Activated naive CD8-positive, alpha-beta T cell treated with anti-CD3 and anti-CD28 coated beads for 36 hours (primary cell): ENCODE results near the gene BACE2. TPM values are rescaled to one million over a fixed set of nuclear protein-coding genes. Genes with fewer than 3 reads are reported as not detected.

Experiments used
- DNase-seq: peaks from one replicate; pipeline ENCODE4 v3.0.0; 2021
- H3K27ac Mint-ChIP-seq: one replicate; pipeline ENCODE4 v1.8.0; 2022; ENCODE audit warnings: mild to moderate bottlenecking, moderate library complexity, mixed read lengths
- H3K27me3 Mint-ChIP-seq: one replicate; pipeline ENCODE4 v1.8.0; 2022; ENCODE audit warnings: mild to moderate bottlenecking, mixed read lengths
- H3K36me3 Mint-ChIP-seq: one replicate; pipeline ENCODE4 v1.8.0; 2021; ENCODE audit warnings: mild to moderate bottlenecking, mixed read lengths
- H3K4me1 Mint-ChIP-seq: one replicate; pipeline ENCODE4 v1.8.0; 2021; ENCODE audit warnings: mixed read lengths
- H3K4me3 Mint-ChIP-seq: one replicate; pipeline ENCODE4 v1.8.0; 2022; ENCODE audit warnings: mild to moderate bottlenecking, moderate library complexity, mixed read lengths
- H3K9me3 Mint-ChIP-seq: one replicate; pipeline ENCODE4 v1.8.0; 2022; ENCODE audit warnings: mixed read lengths
- total RNA-seq, 2 experiments: library from RNA; stranded (reverse); gene quantifications; one replicate each; pipeline ENCODE4 v1.2.3, GENCODE V29; 2021

BACE2 gene
- total RNA-seq, 2 experiments from 2014 or later, result 1.8 to 2.0 TPM

- H3K27ac Mint-ChIP-seq, result no peak overlapping the region
- no peak for DNase-seq
- H3K4me1 Mint-ChIP-seq, result no peaks in the 10 kb centered on the region
- no peaks in the 10 kb centered on the region for H3K36me3 Mint-ChIP-seq
- no peaks in the 10 kb centered on the region for H3K9me3 Mint-ChIP-seq
- H3K27me3 Mint-ChIP-seq, result peaks cover 16% of the 10 kb centered on the region
- H3K4me3 Mint-ChIP-seq, result no peak overlapping the region
Observed at GRCh38 chr21:41141031-41141457, 26.9 kb upstream of the BACE2 start.

GRCh38 chr21:41142051-41142795, 25.7 kb upstream of the BACE2 start:
- H3K27ac Mint-ChIP-seq, result no peak overlapping the region
- no peak for DNase-seq
- H3K4me1 Mint-ChIP-seq, result no peaks in the 10 kb centered on the region
- H3K9me3 Mint-ChIP-seq, result no peaks in the 10 kb centered on the region
- no peaks in the 10 kb centered on the region for H3K36me3 Mint-ChIP-seq
- H3K27me3 Mint-ChIP-seq, result peaks cover 20% of the 10 kb centered on the region
- H3K4me3 Mint-ChIP-seq, result no peak overlapping the region

GRCh38 chr21:41143596-41144325, 24.2 kb upstream of the BACE2 start:
- Mint-ChIP-seq H3K4me3 (no peak overlapping the region), H3K9me3 (no peaks in the 10 kb centered on the region), H3K27me3 (peaks cover 24% of the 10 kb centered on the region), H3K36me3 (no peaks in the 10 kb centered on the region), H3K27ac (no peak overlapping the region), H3K4me1 (no peaks in the 10 kb centered on the region)
- DNase-seq, result no peak

GRCh38 chr21:41147096-41147978, 20.6 kb upstream of the BACE2 start:
- DNase-seq, result no peak
- Mint-ChIP-seq H3K27me3 (peaks cover 18% of the 10 kb centered on the region), H3K9me3 (no peaks in the 10 kb centered on the region), H3K4me1 (no peaks in the 10 kb centered on the region), H3K4me3 (no peak overlapping the region), H3K27ac (no peak overlapping the region), H3K36me3 (no peaks in the 10 kb centered on the region)

GRCh38 chr21:41147979-41148355, 20.0 kb upstream of the BACE2 start:
- no peaks in the 10 kb centered on the region for H3K9me3 Mint-ChIP-seq
- no peaks in the 10 kb centered on the region for H3K36me3 Mint-ChIP-seq
- H3K4me1 Mint-ChIP-seq, result no peaks in the 10 kb centered on the region
- H3K4me3 Mint-ChIP-seq, result no peak overlapping the region
- peaks cover 18% of the 10 kb centered on the region for H3K27me3 Mint-ChIP-seq
- no peak for DNase-seq
- H3K27ac Mint-ChIP-seq, result no peak overlapping the region

DNA sequence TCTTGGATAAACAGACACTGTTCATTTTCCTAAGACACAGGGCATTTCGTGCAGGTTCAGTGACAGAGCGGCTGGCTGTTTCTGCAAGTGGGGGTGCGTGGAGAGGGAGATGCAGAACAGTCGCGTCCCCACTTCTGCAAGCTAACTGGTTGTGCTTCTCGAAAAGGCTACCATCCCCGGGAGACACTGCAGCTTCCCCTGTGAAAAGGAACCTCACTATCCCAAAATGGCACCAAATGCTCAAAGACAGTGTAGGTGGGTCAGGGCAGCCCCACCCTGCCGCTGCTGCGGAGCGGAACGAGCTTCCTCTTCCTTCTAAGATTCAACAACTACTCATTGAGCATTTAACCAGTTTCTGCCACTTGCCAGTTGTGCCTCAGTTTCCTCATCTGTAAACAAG, 19.2 kb upstream of the BACE2 start:
- DNase-seq, result no peak
- Mint-ChIP-seq H3K27ac (no peak overlapping the region), H3K27me3 (peaks cover 24% of the 10 kb centered on the region), H3K4me1 (no peaks in the 10 kb centered on the region), H3K36me3 (no peaks in the 10 kb centered on the region), H3K4me3 (no peak overlapping the region), H3K9me3 (no peaks in the 10 kb centered on the region)

DNA sequence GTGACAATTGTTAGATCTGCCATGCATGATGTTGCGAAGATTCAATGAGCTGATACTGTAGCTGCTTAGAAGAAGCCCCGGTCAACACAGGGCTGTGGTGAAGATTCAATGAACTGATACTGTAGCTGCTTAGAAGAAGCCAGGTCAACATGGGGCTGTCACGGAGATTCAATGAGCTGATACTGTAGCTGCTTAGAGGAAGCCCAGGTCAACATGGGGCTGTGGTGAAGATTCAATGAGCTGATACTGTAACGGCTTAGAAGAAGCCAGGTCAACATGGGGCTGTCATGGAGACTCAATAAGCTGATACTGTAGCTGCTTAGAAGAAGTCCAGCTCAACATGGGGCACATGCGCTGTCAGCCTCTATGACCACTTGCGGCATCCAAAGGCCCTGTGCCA, 18.8 kb upstream of the BACE2 start:
- Mint-ChIP-seq H3K36me3 (no peaks in the 10 kb centered on the region), H3K27me3 (peaks cover 24% of the 10 kb centered on the region), H3K4me1 (no peaks in the 10 kb centered on the region), H3K27ac (no peak overlapping the region), H3K9me3 (no peaks in the 10 kb centered on the region), H3K4me3 (no peak overlapping the region)
- DNase-seq, result no peak

GRCh38 chr21:41152147-41152546, 15.8 kb upstream of the BACE2 start:
- Mint-ChIP-seq H3K4me3 (no peak overlapping the region), H3K9me3 (no peaks in the 10 kb centered on the region), H3K36me3 (no peaks in the 10 kb centered on the region), H3K4me1 (no peaks in the 10 kb centered on the region), H3K27ac (no peak overlapping the region), H3K27me3 (peaks cover 14% of the 10 kb centered on the region)
- no peak for DNase-seq

DNA sequence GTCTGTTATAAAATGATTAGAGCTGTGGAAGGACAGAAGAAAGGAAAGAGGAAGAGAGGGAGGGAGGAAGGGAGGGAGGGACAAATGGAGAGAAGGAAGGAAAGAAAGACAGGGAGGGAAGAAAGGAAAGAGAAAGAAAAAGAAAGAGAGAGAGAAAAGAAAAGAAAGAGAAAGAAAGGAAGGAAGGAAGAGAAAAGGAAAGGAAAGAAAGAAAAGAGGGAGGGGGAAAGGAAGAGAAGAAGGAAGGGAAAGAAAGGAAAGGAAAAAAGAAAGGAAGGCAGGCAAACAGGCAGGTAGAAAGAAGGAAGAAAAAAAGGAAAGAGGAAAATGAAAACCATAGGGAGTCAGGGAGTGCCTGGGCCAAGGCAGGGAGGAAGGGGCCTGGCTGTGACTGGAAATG, 14.5 kb upstream of the BACE2 start:
- Mint-ChIP-seq H3K27me3 (peaks cover 9% of the 10 kb centered on the region), H3K4me1 (no peaks in the 10 kb centered on the region), H3K4me3 (no peak overlapping the region), H3K36me3 (no peaks in the 10 kb centered on the region), H3K27ac (no peak overlapping the region), H3K9me3 (peaks cover 3% of the 10 kb centered on the region)
- DNase-seq, result no peak

DNA sequence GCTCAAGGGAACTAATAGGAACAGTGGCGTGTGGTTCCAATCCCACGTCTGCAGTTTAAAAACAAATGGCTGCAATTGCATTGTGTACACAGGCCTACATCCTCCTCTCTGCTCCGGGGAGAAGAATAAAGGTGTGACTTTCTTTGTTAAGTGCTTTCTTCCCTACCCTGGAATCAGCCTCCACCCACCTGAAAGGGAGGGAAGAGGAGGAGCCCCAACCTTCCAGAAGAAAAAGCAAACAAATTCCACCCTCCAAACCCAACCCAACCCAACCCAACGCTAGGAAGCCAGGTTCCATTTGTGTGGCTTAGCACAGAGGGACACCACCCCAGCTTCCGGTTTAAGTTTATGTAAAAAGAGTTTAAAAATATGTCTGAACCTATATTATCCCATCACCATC, 11.8 kb upstream of the BACE2 start:
- Mint-ChIP-seq H3K36me3 (no peaks in the 10 kb centered on the region), H3K27ac (no peak overlapping the region), H3K4me1 (no peaks in the 10 kb centered on the region), H3K4me3 (no peak overlapping the region), H3K9me3 (peaks cover 6% of the 10 kb centered on the region), H3K27me3 (peaks cover 19% of the 10 kb centered on the region)
- DNase-seq, result no peak

GRCh38 chr21:41158026-41158425, 9.9 kb upstream of the BACE2 start:
- Mint-ChIP-seq H3K9me3 (peaks cover 6% of the 10 kb centered on the region), H3K27me3 (peaks cover 26% of the 10 kb centered on the region), H3K27ac (no peak overlapping the region), H3K4me3 (no peak overlapping the region), H3K36me3 (no peaks in the 10 kb centered on the region), H3K4me1 (no peaks in the 10 kb centered on the region)
- DNase-seq, result no peak

- peaks cover 6% of the 10 kb centered on the region for H3K9me3 Mint-ChIP-seq
- DNase-seq, result no peak
- H3K4me1 Mint-ChIP-seq, result no peaks in the 10 kb centered on the region
- peaks cover 35% of the 10 kb centered on the region for H3K27me3 Mint-ChIP-seq
- H3K27ac Mint-ChIP-seq, result no peak overlapping the region
- no peak overlapping the region for H3K4me3 Mint-ChIP-seq
- no peaks in the 10 kb centered on the region for H3K36me3 Mint-ChIP-seq
Observed at GRCh38 chr21:41160036-41160435, 7.9 kb upstream of the BACE2 start.

DNA sequence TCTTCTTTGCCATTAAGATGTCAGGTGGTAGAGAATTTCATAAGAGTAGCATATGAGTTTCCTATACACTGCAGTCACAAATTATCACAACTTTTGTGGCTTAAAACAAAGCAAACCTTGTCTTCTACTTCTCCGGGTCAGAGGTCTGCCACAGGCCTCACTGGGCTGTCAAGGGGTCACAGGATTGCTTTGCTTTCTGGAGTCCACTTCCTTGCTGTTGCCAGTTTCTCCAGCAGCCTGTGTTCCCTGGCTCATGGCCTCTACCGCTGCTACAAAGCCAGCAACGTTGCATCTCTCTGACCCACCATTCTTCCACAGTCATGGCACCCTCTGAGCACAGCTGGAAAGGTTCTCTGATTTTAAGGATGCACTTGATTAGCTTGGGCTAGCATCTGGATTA, 6.5 kb upstream of the BACE2 start:
- Mint-ChIP-seq H3K9me3 (peaks cover 6% of the 10 kb centered on the region), H3K4me1 (no peaks in the 10 kb centered on the region), H3K27ac (no peak overlapping the region), H3K36me3 (no peaks in the 10 kb centered on the region), H3K27me3 (peaks cover 49% of the 10 kb centered on the region), H3K4me3 (no peak overlapping the region)
- DNase-seq, result no peak

DNA sequence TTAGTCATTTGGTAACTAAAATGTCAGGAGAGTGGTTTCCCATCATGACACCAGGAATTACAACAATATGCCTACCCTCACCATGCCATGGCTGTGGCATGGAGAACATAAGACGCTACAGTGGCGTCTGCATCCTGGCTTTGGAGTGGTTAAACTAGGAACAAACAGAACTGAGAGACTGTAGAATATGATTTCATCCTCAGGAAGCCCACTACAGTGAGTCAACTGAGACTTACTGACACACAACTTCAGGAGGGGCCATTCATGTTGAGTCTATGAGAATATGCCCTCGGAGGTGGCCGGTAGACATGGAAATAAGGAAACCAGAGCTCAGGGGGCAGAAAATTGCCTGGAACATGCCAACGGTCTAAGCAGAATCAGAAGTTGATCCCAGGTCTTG, 5.9 kb upstream of the BACE2 start:
- DNase-seq, result no peak
- peaks cover 56% of the 10 kb centered on the region for H3K27me3 Mint-ChIP-seq
- peaks cover 6% of the 10 kb centered on the region for H3K9me3 Mint-ChIP-seq
- no peaks in the 10 kb centered on the region for H3K36me3 Mint-ChIP-seq
- no peak overlapping the region for H3K4me3 Mint-ChIP-seq
- no peak overlapping the region for H3K27ac Mint-ChIP-seq
- no peaks in the 10 kb centered on the region for H3K4me1 Mint-ChIP-seq

DNA sequence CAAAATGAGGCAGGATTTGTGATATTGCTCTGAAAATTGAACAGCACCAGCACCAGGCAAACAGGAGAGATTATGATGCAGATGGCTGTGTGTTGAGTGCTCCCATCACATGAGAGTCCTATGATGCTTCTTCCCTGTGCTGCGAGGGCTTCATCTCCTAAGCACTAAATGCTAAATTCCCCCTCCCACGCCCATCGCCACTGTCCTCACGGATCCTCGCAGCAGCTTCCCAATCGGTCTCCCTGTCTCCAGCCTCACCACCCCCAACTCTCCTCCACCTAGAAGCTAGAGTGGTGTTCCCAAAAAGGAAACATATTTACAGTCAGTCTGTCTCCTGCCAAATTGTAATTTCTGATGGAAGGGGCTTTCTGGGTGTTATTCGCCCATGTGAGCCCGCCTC, 4.9 kb upstream of the BACE2 start:
- no peak overlapping the region for H3K4me3 Mint-ChIP-seq
- H3K36me3 Mint-ChIP-seq, result no peaks in the 10 kb centered on the region
- no peak for DNase-seq
- peaks cover 57% of the 10 kb centered on the region for H3K27me3 Mint-ChIP-seq
- peaks cover 6% of the 10 kb centered on the region for H3K9me3 Mint-ChIP-seq
- H3K27ac Mint-ChIP-seq, result no peak overlapping the region
- no peaks in the 10 kb centered on the region for H3K4me1 Mint-ChIP-seq
